B cell (primary cell): ENCODE results near the gene LIPH. TPM values are rescaled to one million over a fixed set of nuclear protein-coding genes. Genes with fewer than 3 reads are reported as not detected.

Experiments
- ATAC-seq: fragments of 200-7000 bp; cut with Tn5 transposase; one replicate; pipeline ENCODE4 v1.10.0; 2021; ENCODE audit warnings: low read depth, mild to moderate bottlenecking, moderate number of reproducible peaks, moderate library complexity
- CTCF ChIA-PET: fragments of 350-600 bp; sonication (Branson Sonifier 250); formaldehyde crosslinking; loops from one replicate; lab custom pipeline; 2021; ENCODE audit warnings: antibody characterized with exemption, inconsistent platforms; lab: Charles Lee
- POLR2A ChIA-PET: fragments of 350-600 bp; sonication (Branson Sonifier 250); formaldehyde crosslinking; loops from one replicate; lab custom pipeline; 2021; ENCODE audit warnings: antibody characterized with exemption; lab: Charles Lee
- DNase-seq: peaks from one replicate; pipeline ENCODE4 v3.0.0; 2013
- H2AFZ ChIP-seq: 2 replicates; pipeline ENCODE4 v1.6.1; 2012; ENCODE audit warnings: mild to moderate bottlenecking, low read depth, low read length; ENCODE audit not compliant: insufficient read depth, poor library complexity, severe bottlenecking
- H3K27ac ChIP-seq, 2 donors: 1 replicate in 1 of 2; 2 replicates in 1 of 2; pipeline ENCODE4 v1.5.1; 2012 to 2013; ENCODE audit warnings: low read length in 2 of 2, mild to moderate bottlenecking in 2 of 2, moderate library complexity in 1 of 2
- H3K27me3 ChIP-seq, 4 experiments: fragments of 200-600 bp in 1 of 4; sonication (generic) in 1 of 4; replicated peaks in 1 of 4; 1 replicate in 2 of 4; 2 replicates in 2 of 4; pipeline versions ENCODE4 v1.6.1 to v1.7.0; 2013 to 2016; ENCODE audit warnings: low read length in 3 of 4, mild to moderate bottlenecking in 2 of 4, mixed read lengths in 1 of 4, moderate library complexity in 1 of 4; ENCODE audit not compliant: insufficient read depth in 4 of 4, control insufficient read depth in 3 of 4; ENCODE audit errors: control extremely low read depth in 1 of 4
- H3K36me3 ChIP-seq, 2 experiments: replicated peaks in 1 of 2; 1 replicate in 1 of 2; 2 replicates in 1 of 2; pipeline versions ENCODE4 v1.6.1 to v1.7.1; 2013; ENCODE audit warnings: low read length in 1 of 2; ENCODE audit not compliant: insufficient read depth in 2 of 2, control insufficient read depth in 1 of 2; ENCODE audit errors: control extremely low read depth in 1 of 2, extremely low read depth in 1 of 2
- H3K4me1 ChIP-seq, 2 donors: fragments of 200-600 bp in 1 of 2; sonication (generic) in 1 of 2; 1 replicate in 1 of 2; 2 replicates in 1 of 2; pipeline versions ENCODE4 v1.5.1 to v1.6.1; 2013 to 2017; ENCODE audit warnings: low read length in 2 of 2; ENCODE audit not compliant: control insufficient read depth in 2 of 2, insufficient read depth in 2 of 2
- H3K4me2 ChIP-seq: replicated peaks from 2 replicates; pipeline ENCODE3; 2012; ENCODE audit warnings: mild to moderate bottlenecking, low read depth, low read length; ENCODE audit not compliant: poor library complexity, severe bottlenecking
- H3K4me3 ChIP-seq, 5 experiments: fragments of 200-600 bp in 1 of 5; sonication (generic) in 1 of 5; 1 replicate in 3 of 5; 2 replicates in 2 of 5; pipeline versions ENCODE4 v1.5.1 to v1.7.0; 2011 to 2016; ENCODE audit warnings: low read length in 4 of 5, mild to moderate bottlenecking in 4 of 5, low read depth in 2 of 5, control low read depth in 1 of 5, moderate library complexity in 1 of 5; ENCODE audit not compliant: insufficient read depth in 1 of 5; ENCODE audit errors: control extremely low read depth in 1 of 5, extremely low read depth in 1 of 5
- H3K79me2 ChIP-seq: fragments of 200-600 bp; sonication (generic); one replicate; pipeline ENCODE4 v1.6.0; 2016; ENCODE audit warnings: low read length; ENCODE audit not compliant: control insufficient read depth, insufficient read depth
- H3K9ac ChIP-seq: fragments of 200-600 bp; sonication (generic); 2 replicates; pipeline ENCODE4 v1.6.1; 2017; ENCODE audit warnings: mild to moderate bottlenecking, low read length, moderate library complexity
- H3K9me3 ChIP-seq, 3 donors: one replicate each; pipeline versions ENCODE4 v1.6.1 to v1.7.1; 2013; ENCODE audit warnings: low read length in 2 of 3; ENCODE audit not compliant: control insufficient read depth in 2 of 3, insufficient read depth in 1 of 3; ENCODE audit errors: control extremely low read depth in 1 of 3
- H4K20me1 ChIP-seq: 2 replicates; pipeline ENCODE4 v1.6.0; 2012; ENCODE audit warnings: mild to moderate bottlenecking, low read length; ENCODE audit not compliant: insufficient read depth, control insufficient read depth, poor library complexity, severe bottlenecking
- H3K27ac Mint-ChIP-seq: one replicate; pipeline ENCODE4 v1.8.0; 2021; ENCODE audit warnings: mixed read lengths
- H3K27me3 Mint-ChIP-seq: one replicate; pipeline ENCODE4 v1.8.0; 2021; ENCODE audit warnings: mixed read lengths
- H3K4me1 Mint-ChIP-seq: one replicate; pipeline ENCODE4 v1.8.0; 2021; ENCODE audit warnings: mixed read lengths
- H3K4me3 Mint-ChIP-seq: one replicate; pipeline ENCODE4 v1.8.0; 2021; ENCODE audit warnings: mixed read lengths
- H3K9me3 Mint-ChIP-seq: one replicate; pipeline ENCODE4 v1.8.0; 2022; ENCODE audit warnings: mixed read lengths; ENCODE audit not compliant: insufficient read depth
- EZH2 ChIP-seq: IDR thresholded peaks from 2 replicates; pipeline ENCODE4 v1.6.1; 2012; ENCODE audit warnings: borderline replicate concordance, low read depth, mild to moderate bottlenecking, moderate library complexity, low read length; ENCODE audit not compliant: insufficient read depth, poor library complexity, severe bottlenecking
- WGBS: methylation state at CpG from one replicate; pipeline ENCODE4 v1.1.5; 2013; ENCODE audit warnings: missing lambda C conversion rate; ENCODE audit not compliant: insufficient coverage; 5-methylcytosine and 5-hydroxymethylcytosine counted together
- intact Hi-C: fragments of 100-400 bp; cut with micrococcal nuclease; formaldehyde crosslinking; loops from one replicate; pipeline ENCODE4 v1.10.0; 2022
- polyA plus RNA-seq: library from polyadenylated mRNA; depleted of rRNA; stranded (reverse); fragments of >200 nt; gene quantifications from 2 replicates; pipeline ENCODE4 v1.2.3, GENCODE V29; 2012
- total RNA-seq, 2 donors: library from RNA; stranded (reverse); fragments of 120-200 nt in 1 of 2; gene quantifications; 1 replicate in 1 of 2; 2 replicates in 1 of 2; pipeline versions ENCODE4 v1.2.3 to v1.2.4, GENCODE V29; 2013 to 2022
- TF ChIP-seq, protein P1 (sequence below): fragments of 200-600 bp; IDR thresholded peaks from one replicate; pipeline ENCODE4 v1.8.0; 2022; ENCODE audit warnings: antibody characterized with exemption, mild to moderate bottlenecking

The LIPH gene
- total and polyA plus RNA-seq, 2 donors (not counting 1 experiment from before 2014, with no cell fraction given), result not detected

DNA sequence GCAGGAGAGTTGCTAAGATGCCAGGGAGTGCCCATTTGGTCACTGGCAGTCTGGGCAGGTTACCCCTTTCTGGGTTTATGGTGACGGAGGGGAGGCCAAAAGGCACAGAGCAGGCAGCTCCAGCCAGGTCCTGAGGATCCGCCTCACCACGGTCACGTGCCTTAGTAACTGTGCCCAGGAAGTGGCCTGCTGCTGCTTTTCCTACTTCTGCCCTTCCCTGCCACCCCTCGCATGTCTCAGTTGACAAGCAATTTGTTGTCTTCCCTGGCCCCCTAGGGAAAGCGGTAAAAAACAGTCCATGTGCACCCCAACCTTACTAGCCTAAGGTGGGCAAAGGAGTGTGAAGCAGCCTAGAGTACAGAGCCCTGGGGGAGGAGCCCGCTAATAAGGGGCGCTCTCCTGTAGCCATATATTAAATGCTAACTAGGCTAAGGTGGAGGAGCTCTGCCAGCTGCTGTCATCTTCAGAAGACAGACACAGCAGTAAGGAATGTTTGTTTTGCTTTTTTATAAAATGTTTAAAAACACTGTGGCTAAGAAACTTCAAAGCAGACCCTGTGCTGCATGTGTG, 9.1 kb upstream of the LIPH start:
- no peak overlapping the region for H3K27ac Mint-ChIP-seq
- peak overlapping the region; percentile 23 for H3K4me3 Mint-ChIP-seq
- peak overlapping the region; percentile 19 for H2AFZ ChIP-seq
- ATAC-seq (no peak), DNase-seq (no peak)
- no peaks in the 10 kb centered on the region for H3K9me3 Mint-ChIP-seq
- ChIA-PET POLR2A (no interaction called here), CTCF (no interaction called here)
- no peaks in the 10 kb centered on the region for H3K79me2 ChIP-seq
- H3K4me1 Mint-ChIP-seq, result peaks cover 10% of the 10 kb centered on the region
- no peaks in the 10 kb centered on the region for H3K36me3 ChIP-seq
- no peak overlapping the region for H3K4me3 ChIP-seq
- H3K27ac ChIP-seq, result no peak overlapping the region
- H3K4me2 ChIP-seq, result no peak overlapping the region
- H3K9ac ChIP-seq, result no peak overlapping the region
- no peaks in the 10 kb centered on the region for H4K20me1 ChIP-seq
- H3K9me3 ChIP-seq, result no peaks in the 10 kb centered on the region
- H3K4me1 ChIP-seq, result peaks cover 0 to 9% of the 10 kb centered on the region in 2 donors
- 15% methylated on average over 4 of the region's 8 CpGs for WGBS
- peaks cover 13% of the 10 kb centered on the region for H3K27me3 Mint-ChIP-seq
- intact Hi-C loops, result no loop called here
- no peak for TF ChIP-seq EZH2
- TF ChIP-seq, protein P1, sequence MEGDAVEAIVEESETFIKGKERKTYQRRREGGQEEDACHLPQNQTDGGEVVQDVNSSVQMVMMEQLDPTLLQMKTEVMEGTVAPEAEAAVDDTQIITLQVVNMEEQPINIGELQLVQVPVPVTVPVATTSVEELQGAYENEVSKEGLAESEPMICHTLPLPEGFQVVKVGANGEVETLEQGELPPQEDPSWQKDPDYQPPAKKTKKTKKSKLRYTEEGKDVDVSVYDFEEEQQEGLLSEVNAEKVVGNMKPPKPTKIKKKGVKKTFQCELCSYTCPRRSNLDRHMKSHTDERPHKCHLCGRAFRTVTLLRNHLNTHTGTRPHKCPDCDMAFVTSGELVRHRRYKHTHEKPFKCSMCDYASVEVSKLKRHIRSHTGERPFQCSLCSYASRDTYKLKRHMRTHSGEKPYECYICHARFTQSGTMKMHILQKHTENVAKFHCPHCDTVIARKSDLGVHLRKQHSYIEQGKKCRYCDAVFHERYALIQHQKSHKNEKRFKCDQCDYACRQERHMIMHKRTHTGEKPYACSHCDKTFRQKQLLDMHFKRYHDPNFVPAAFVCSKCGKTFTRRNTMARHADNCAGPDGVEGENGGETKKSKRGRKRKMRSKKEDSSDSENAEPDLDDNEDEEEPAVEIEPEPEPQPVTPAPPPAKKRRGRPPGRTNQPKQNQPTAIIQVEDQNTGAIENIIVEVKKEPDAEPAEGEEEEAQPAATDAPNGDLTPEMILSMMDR, result no peak
- peaks cover 0 to 2% (median 0%) of the 10 kb centered on the region in 4 experiments for H3K27me3 ChIP-seq

DNA sequence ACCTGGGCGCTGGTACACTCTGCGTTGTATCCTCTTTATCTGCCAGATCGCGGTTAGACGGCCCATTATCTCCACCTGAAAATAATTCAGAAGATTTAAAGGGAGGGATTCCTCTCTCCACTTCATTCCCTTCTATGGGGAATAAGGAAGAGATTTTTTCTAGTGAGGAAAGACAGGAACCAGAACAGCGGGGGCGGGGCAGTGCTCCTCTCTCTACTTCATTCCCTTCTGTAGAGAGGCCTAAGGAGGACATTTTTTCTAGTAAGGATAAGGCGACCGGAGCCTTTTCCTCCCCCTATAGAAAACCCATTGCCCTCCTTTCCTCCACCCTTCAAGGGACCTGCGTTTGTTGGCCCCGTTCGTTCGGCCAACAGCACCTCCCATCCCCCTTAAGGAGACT, 8.3 kb upstream of the LIPH start:
- no peaks in the 10 kb centered on the region for H3K9me3 Mint-ChIP-seq
- Histone ChIP-seq H3K79me2 (no peaks in the 10 kb centered on the region), H2AFZ (no peak overlapping the region), H3K4me3 (no peak overlapping the region), H3K27me3 (peaks cover 0 to 2% (median 0%) of the 10 kb centered on the region in 4 experiments), H3K4me2 (no peak overlapping the region), H4K20me1 (no peaks in the 10 kb centered on the region), H3K9me3 (no peaks in the 10 kb centered on the region), H3K9ac (no peak overlapping the region), H3K36me3 (no peaks in the 10 kb centered on the region), H3K27ac (no peak overlapping the region), H3K4me1 (peaks cover 0 to 9% of the 10 kb centered on the region in 2 donors)
- H3K4me3 Mint-ChIP-seq, result no peak overlapping the region
- DNase-seq (no peak), ATAC-seq (no peak)
- intact Hi-C loops, result no loop called here
- POLR2A ChIA-PET, result no interaction called here
- H3K27ac Mint-ChIP-seq, result no peak overlapping the region
- WGBS, result 100% methylated on average over 6 of the region's 13 CpGs
- TF ChIP-seq, protein P1, result no peak
- TF ChIP-seq EZH2, result no peak
- peaks cover 10% of the 10 kb centered on the region for H3K4me1 Mint-ChIP-seq
- peaks cover 15% of the 10 kb centered on the region for H3K27me3 Mint-ChIP-seq
- CTCF ChIA-PET, result no interaction called here
